ENCODE results near the gene TMPRSS9.

DNA sequence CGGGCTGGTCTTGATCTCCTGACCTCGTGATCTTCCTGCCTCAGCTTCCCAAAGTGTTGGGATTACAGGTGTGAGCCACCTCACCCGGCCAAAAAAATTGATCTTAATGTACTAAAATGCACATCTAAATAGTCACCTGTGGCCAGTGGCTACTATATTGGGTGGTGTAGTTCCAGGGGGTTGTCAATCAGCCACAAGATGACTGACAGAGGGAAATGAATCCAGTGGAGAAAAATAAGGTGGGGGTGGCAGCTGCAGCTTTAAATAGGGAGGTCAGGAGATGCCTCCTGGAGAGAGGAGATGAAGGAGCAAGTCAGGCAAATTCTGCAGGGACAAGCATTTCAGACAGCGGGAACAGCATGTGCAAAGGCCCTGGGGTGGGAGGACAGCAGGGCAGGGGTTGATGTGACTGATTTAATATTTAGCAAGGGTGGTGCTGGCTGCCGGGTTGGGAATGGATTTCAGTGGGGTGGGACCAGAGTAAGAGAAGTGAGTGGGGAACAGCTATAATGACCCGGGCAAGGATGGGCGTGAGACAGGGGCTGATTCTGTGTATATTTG is 49.4 kb downstream of the TMPRSS9 start:
- no peak for TF ChIP-seq CTCF (IDR thresholded peaks at IDR 0.05)
- no peak for TF ChIP-seq POLR2A (IDR thresholded peaks at IDR 0.05)
- no peak for TF ChIP-seq EP300 (IDR thresholded peaks at IDR 0.05)

Data from ovary (tissue), 3 donors.